Measurements from ENCODE around the gene MYBPC2. TPM values are rescaled to one million over a fixed set of nuclear protein-coding genes. Genes with fewer than 3 reads are reported as not detected.
"Not testable (repeated sequence)": the region's sequence is repeated elsewhere in the genome, so short reads cannot be mapped to it uniquely, and the experiment has no call there.

Gene MYBPC2
- under 1 TPM; 0.28 to 0.33 TPM for total RNA-seq

DNA sequence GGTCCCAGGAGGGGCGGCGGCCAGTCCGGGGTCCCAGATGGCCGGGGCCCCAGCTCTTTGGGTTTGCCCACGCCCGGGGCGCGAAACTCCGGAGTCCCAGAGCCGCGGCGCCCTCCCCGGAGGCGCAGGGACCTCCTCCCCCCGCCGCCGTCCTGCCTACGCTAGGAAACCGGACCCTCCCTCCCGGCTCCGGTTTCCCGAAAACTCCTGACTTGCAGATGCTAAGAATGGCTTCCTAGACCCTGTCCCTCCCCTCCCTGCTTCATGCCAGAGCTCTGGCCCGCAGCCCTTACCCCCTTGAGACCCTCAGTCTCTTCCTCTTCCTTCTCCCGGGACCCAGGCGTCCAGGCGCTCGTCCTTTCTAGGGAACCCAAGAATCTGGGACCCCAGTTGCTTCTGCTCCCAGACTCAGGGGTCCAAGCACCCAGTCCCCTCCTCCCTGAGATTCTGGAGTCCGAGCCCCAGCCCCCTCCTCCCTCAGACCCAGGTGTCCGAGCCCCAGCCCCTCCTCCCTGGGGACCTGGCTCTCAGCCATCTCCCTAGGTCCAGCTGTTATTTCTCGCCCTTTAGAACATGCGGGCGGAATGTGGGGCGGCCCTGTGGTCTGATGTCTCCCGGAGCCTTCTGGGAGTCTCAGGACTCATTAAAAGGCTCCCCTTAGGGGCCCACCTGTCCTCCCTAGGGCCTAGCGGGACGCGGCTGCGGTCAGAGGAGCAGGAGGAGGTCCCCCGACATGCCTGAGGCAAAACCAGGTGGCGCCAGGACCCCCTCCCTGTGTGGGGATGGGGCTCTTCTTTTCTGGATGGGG lies at the start of gene MYBPC2:
Gene MYBPC2, plus strand, starts transcription at position 672 of the 808 bp plus-strand sequence. Its CDS starts 62 bp downstream, at position 734.
- ChIA-PET CTCF (no interaction called here), POLR2A (interaction anchor here (2.1 kb wide), 1 partner anchor 28 kb away, joined by 4 read pairs; no protein-coding TSS in a partner anchor)
- H3K4me1 Mint-ChIP-seq = peaks cover 11% of the 10 kb centered on the region
- peak within 1 kb of the TSS; percentile 79 for H3K4me3 Mint-ChIP-seq
- H3K27ac Mint-ChIP-seq = peak within 1 kb of the TSS; percentile 78
- no peaks in the 10 kb centered on the region for H3K9me3 Mint-ChIP-seq
- peaks cover 14% of the 10 kb centered on the region for H3K27me3 Mint-ChIP-seq
- H3K36me3 Mint-ChIP-seq (ENCODE audit: low read depth) = no peaks in the 10 kb centered on the region
- DNase-seq = no peak

DNA sequence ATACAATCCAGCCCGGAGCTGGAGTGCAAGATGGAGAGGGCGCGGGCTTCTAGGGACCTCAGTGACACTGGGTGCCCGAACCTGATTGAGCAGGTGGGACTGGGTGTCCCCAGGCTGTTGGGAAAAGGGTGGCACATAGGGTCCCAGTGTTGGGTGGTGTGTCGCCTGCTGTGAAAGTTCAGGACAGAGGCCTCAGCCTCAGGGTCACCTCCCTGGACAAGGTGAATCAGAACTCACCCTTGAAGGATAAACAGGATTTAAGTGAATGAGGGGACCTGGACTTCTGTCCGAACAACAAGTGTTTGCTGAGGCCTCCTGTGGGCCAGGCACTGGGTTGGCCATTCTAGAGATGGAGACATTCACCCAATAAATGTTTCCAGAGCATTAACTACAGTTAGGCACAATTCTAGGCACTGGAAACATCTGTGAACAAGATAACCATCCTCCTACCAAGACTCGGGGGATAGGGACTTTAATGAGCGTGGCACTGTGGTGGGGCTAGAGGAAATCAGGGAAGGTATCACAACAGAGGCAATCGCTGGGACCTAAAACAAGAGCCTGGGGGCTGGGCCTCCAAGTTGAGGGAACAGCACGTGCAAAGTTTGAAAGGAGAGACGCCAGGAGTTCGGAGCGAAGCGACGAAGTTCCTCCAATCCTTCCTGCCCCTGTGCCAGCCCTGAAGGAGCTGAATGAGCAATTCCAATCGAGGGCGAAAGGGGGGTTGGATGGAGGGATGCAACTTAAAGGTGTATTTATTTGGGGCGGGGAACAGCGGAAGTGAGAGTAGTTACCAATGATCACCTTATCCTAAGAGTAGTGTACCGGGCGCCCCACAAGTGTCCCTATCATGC lies 49.5 kb upstream of the MYBPC2 start:
- peaks cover 63% of the 10 kb centered on the region for H3K36me3 Mint-ChIP-seq (ENCODE audit: low read depth)
- peak overlapping the region; percentile 89 for H3K27ac Mint-ChIP-seq
- H3K4me3 Mint-ChIP-seq = peak overlapping the region; percentile 98
- H3K4me1 Mint-ChIP-seq = peaks cover 45% of the 10 kb centered on the region
- CTCF ChIA-PET = interaction anchor here (0.8 to 3.2 kb wide), 4 partner anchors 14 to 77 kb away, joined by 3 to 14 read pairs (median 6); partner anchors contain the start of gene KCNC3
- no peaks in the 10 kb centered on the region for H3K9me3 Mint-ChIP-seq
- POLR2A ChIA-PET = interaction anchor here (0.7 to 2.5 kb wide), 7 partner anchors 13 to 422 kb away, joined by 3 to 30 read pairs (median 5); partner anchors contain the start of gene KCNC3
- DNase-seq = no peak
- H3K27me3 Mint-ChIP-seq = no peaks in the 10 kb centered on the region

DNA sequence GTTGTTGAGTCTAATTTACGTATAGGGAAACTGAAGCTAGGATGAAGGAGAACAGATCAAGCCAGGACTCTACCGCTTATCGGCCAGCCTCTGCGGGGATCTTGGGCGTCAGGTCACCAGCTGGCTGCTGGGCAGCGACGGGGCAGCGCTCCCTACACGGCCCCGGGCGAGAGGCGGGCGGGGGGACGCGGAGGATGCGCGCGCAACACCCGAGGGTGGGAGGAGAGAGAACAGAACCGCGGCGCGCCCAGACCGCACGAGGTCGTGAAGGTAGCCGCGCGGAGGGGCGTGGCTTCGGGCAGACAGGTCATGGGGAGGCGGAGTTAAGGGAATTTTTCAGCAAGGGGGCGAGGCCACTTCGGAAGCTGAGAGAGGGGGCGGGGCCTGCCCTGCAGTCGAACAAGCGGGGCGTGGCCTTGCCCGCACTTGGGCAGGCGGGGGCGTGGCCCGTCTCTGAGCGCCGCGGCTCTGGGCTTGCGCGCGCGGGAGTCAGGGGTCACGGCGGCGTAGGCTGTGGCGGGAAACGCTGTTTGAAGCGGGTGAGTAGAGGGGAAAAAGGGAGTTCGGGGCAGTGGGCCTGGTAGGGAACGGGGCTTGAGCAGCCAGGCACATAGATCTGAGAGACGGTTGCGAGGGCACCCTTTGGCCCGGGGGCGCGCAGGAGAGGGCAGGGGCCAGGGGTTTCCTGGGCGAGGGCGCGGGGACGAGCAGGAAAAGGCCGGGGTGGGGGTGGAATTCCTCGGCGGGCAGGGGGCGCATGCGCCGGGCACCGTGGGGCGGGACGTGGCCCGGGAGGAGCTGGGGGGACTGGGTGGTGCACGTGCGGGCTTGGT lies 48.6 kb upstream of the MYBPC2 start, which contains the start of gene POLD1:
Gene POLD1, plus strand, starts transcription at position 496 of the 833 bp plus-strand sequence. CDS start 14,505 bp downstream, outside the sequence.
- Mint-ChIP-seq H3K27ac (peak within 1 kb of the TSS; percentile 89), H3K36me3 (ENCODE audit: low read depth) (peaks cover 59% of the 10 kb centered on the region), H3K4me1 (peaks cover 45% of the 10 kb centered on the region), H3K27me3 (no peaks in the 10 kb centered on the region), H3K4me3 (peak within 1 kb of the TSS; percentile 98), H3K9me3 (no peaks in the 10 kb centered on the region)
- ChIA-PET CTCF (interaction anchor here (0.8 to 3.2 kb wide), 6 partner anchors 15 to 127 kb away, joined by 3 to 14 read pairs (median 4); partner anchors contain the start of genes JOSD2 and KCNC3), POLR2A (interaction anchor here (0.7 to 2.5 kb wide), 13 partner anchors 9 to 536 kb away, joined by 3 to 30 read pairs (median 5); partner anchors contain the start of genes KCNC3 and NR1H2)
- DNase-seq = peak; percentile 99

GRCh38 chr19:50384685-50385535 lies 47.8 kb upstream of the MYBPC2 start:
- CTCF ChIA-PET = interaction anchor here (1.0 to 3.2 kb wide), 5 partner anchors 16 to 126 kb away, joined by 3 to 14 read pairs (median 4); partner anchors contain the start of genes JOSD2 and KCNC3
- H3K27me3 Mint-ChIP-seq = no peaks in the 10 kb centered on the region
- POLR2A ChIA-PET = interaction anchor here (0.7 to 2.5 kb wide), 12 partner anchors 9 to 537 kb away, joined by 3 to 30 read pairs (median 5); partner anchors contain the start of genes KCNC3 and NR1H2

DNA sequence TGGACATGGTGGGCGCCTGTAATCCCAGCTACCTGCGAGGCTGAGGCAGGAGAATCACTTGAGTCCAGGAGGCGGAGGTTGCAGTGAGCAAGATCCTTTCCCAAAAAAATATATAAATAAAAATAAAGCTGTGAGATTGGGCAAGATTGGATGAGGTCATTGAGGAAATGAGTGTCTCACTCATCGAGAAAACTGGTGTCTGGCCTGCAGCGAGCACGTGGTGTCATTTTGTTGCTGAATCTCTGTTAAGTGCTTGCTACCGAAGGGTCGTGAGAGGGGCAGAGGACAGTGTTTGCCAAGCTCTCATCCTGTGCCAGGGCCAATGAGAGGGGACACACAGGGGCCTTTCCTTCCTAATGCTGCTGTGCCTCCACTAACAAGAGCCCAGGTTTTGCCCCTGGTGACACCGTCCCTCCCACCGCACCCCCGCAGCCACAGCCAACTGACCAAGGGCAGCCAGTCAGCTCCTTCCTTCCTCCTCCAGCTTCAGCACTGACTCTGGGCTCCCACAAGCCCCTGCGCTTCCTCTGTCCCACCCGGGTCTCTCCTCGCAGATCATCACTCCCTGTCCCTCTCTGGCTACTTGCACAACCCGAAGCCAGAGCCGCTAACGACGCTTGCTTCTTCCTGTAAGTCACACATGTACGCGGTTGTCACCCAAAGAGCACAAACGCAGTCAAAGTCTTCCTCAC lies 45.4 kb upstream of the MYBPC2 start:
- peaks cover 35% of the 10 kb centered on the region for H3K4me1 Mint-ChIP-seq
- H3K27ac Mint-ChIP-seq = no peak overlapping the region
- no peak for DNase-seq
- ChIA-PET POLR2A (interaction anchor here (1.5 kb wide), 1 partner anchor 11 kb away, joined by 5 read pairs; the partner anchor contains the start of gene NR1H2), CTCF (interaction anchor here (1.3 kb wide), 1 partner anchor 124 kb away, joined by 3 read pairs; the partner anchor contains the start of gene JOSD2)
- peak overlapping the region; percentile 14 for H3K4me3 Mint-ChIP-seq
- peaks cover 55% of the 10 kb centered on the region for H3K36me3 Mint-ChIP-seq (ENCODE audit: low read depth)
- no peaks in the 10 kb centered on the region for H3K27me3 Mint-ChIP-seq
- H3K9me3 Mint-ChIP-seq = no peaks in the 10 kb centered on the region

More at GRCh38 chr19:50384685-50385535, 47.8 kb upstream of the MYBPC2 start:
- Mint-ChIP-seq H3K36me3 (ENCODE audit: low read depth) (peaks cover 50% of the 10 kb centered on the region), H3K27ac (peak overlapping the region; percentile 89), H3K9me3 (no peaks in the 10 kb centered on the region), H3K4me3 (peak overlapping the region; percentile 98), H3K4me1 (peaks cover 38% of the 10 kb centered on the region)
- no peak for DNase-seq

DNA sequence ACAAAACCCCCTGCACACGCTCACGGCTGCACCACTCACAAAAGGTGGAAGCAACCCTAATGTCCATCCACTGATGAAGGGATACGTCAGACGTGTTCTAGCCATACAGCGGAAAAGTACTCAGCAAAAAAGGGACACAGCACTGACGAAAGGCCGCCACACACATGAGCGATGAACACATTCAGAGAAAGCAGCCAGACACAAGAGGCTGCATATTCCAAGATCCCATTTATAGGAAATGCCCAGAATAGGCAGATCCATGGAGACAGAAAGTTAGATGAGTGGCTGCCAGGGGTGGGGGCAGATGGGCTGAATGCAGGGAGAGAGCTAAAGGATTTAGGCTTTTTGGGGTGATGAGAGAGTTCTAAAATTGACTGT lies 44.8 kb upstream of the MYBPC2 start:
- Mint-ChIP-seq H3K4me1 (peaks cover 35% of the 10 kb centered on the region), H3K27me3 (no peaks in the 10 kb centered on the region), H3K4me3 (peak overlapping the region; percentile 14), H3K27ac (no peak overlapping the region), H3K9me3 (no peaks in the 10 kb centered on the region), H3K36me3 (ENCODE audit: low read depth) (peaks cover 60% of the 10 kb centered on the region)
- no peak for DNase-seq
- POLR2A ChIA-PET = interaction anchor here (0.9 to 1.3 kb wide), 2 partner anchors 11 to 31 kb away, joined by 3 to 4 read pairs; partner anchors contain the start of gene NR1H2
- CTCF ChIA-PET = interaction anchor here (1.3 kb wide), 1 partner anchor 123 kb away, joined by 3 read pairs; the partner anchor contains the start of gene JOSD2

GRCh38 chr19:50390295-50390694 lies 42.4 kb upstream of the MYBPC2 start:
- POLR2A ChIA-PET, DNase-seq, H3K4me3 Mint-ChIP-seq, CTCF ChIA-PET, H3K27me3 Mint-ChIP-seq, H3K27ac Mint-ChIP-seq, H3K9me3 Mint-ChIP-seq: not testable (repeated sequence)
- Mint-ChIP-seq H3K4me1 (peaks cover 14% of the 10 kb centered on the region), H3K36me3 (ENCODE audit: low read depth) (peaks cover 62% of the 10 kb centered on the region)

DNA sequence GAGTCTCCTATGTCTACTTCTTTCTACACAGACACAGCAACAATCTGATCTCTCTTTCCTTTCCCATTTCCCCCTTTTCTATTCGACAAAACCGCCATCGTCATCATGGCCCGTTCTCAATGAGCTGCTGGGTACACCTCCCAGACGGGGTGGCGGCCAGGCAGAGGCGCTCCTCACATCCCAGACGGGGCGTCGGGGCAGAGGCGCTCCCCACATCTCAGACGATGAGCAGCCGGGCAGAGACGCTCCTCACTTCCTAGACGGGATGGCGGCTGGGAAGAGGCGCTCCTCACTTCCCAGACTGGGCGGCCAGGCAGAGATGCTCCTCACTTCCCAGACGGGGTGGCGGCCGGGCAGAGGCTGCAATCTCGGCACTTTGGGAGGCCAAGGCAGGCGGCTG lies 41.7 kb upstream of the MYBPC2 start:
- POLR2A ChIA-PET, H3K4me3 Mint-ChIP-seq: not testable (repeated sequence)

GRCh38 chr19:50392759-50393158 lies 39.9 kb upstream of the MYBPC2 start:
- ChIA-PET CTCF (no interaction called here), POLR2A (no interaction called here)
- H3K4me3 Mint-ChIP-seq = no peak overlapping the region
- peaks cover 5% of the 10 kb centered on the region for H3K4me1 Mint-ChIP-seq
- H3K27ac Mint-ChIP-seq = no peak overlapping the region
- H3K9me3 Mint-ChIP-seq = no peaks in the 10 kb centered on the region
- H3K36me3 Mint-ChIP-seq (ENCODE audit: low read depth) = peaks cover 56% of the 10 kb centered on the region
- DNase-seq = no peak
- H3K27me3 Mint-ChIP-seq = no peaks in the 10 kb centered on the region

More for the DNA sequence above, 41.7 kb upstream of the MYBPC2 start:
- H3K27ac Mint-ChIP-seq, H3K27me3 Mint-ChIP-seq, CTCF ChIA-PET, DNase-seq, H3K9me3 Mint-ChIP-seq: not testable (repeated sequence)
- Mint-ChIP-seq H3K4me1 (peaks cover 11% of the 10 kb centered on the region), H3K36me3 (ENCODE audit: low read depth) (peaks cover 63% of the 10 kb centered on the region)

- Mint-ChIP-seq H3K27ac (no peak overlapping the region), H3K4me3 (no peak overlapping the region), H3K4me1 (peaks cover 1% of the 10 kb centered on the region), H3K9me3 (no peaks in the 10 kb centered on the region), H3K27me3 (no peaks in the 10 kb centered on the region), H3K36me3 (ENCODE audit: low read depth) (peaks cover 51% of the 10 kb centered on the region)
- POLR2A ChIA-PET = interaction anchor here (1.0 kb wide), 1 partner anchor 9 kb away, joined by 5 read pairs; the partner anchor contains the start of gene POLD1
- CTCF ChIA-PET = no interaction called here
- DNase-seq = no peak
These were observed 39.1 kb upstream of the MYBPC2 start for GRCh38 chr19:50393589-50393988.

- ChIA-PET CTCF (no interaction called here), POLR2A (interaction anchor here (1.0 kb wide), 1 partner anchor 9 kb away, joined by 5 read pairs; the partner anchor contains the start of gene POLD1)
- Mint-ChIP-seq H3K4me1 (peaks cover 1% of the 10 kb centered on the region), H3K9me3 (no peaks in the 10 kb centered on the region), H3K27me3 (no peaks in the 10 kb centered on the region), H3K27ac (no peak overlapping the region), H3K4me3 (no peak overlapping the region), H3K36me3 (ENCODE audit: low read depth) (peaks cover 52% of the 10 kb centered on the region)
- DNase-seq = no peak
These were observed 38.7 kb upstream of the MYBPC2 start for GRCh38 chr19:50394017-50394416.

Data from activated CD4-positive, alpha-beta memory T cell treated with anti-CD3 and anti-CD28 coated beads, Interleukin-2, amount 10 ng/mL, durations not matched to agents 7 days and 5 days (primary cell).